ENCODE measurements around the gene PSMA6.
A peak's percentile ranks its signal among the peaks of the same experiment; 100 is the strongest.

PSMA6 gene

GRCh38 chr14:35284506-35284905 is 7.7 kb upstream of the PSMA6 start:
- peak; percentile 30 for DNase-seq (ENCODE audit: low read depth)
- TF ChIP-seq CTCF (IDR thresholded peaks at IDR 0.05; ENCODE audit: low read depth, low read length) (no peak), POLR2A (IDR thresholded peaks at IDR 0.05; ENCODE audit: extremely low read depth, insufficient read length) (no peak), MYC (IDR thresholded peaks at IDR 0.05; ENCODE audit: low read depth, low read length) (no peak), MAX (IDR thresholded peaks at IDR 0.05; ENCODE audit: low read depth, low read length) (no peak)

GRCh38 chr14:35285168-35286002 is 6.8 kb upstream of the PSMA6 start:
- peak overlapping the region; percentile 50 for H3K4me3 ChIP-seq (ENCODE audit: low read depth, low read length)
- TF ChIP-seq CTCF (IDR thresholded peaks at IDR 0.05; ENCODE audit: low read depth, low read length) = no peak
- TF ChIP-seq MAX (IDR thresholded peaks at IDR 0.05; ENCODE audit: low read depth, low read length) = no peak
- no peak for TF ChIP-seq POLR2A (IDR thresholded peaks at IDR 0.05; ENCODE audit: extremely low read depth, insufficient read length)
- no peak for TF ChIP-seq MYC (IDR thresholded peaks at IDR 0.05; ENCODE audit: low read depth, low read length)
- DNase-seq (ENCODE audit: low read depth) = peak; percentile 88

More at GRCh38 chr14:35284506-35284905, 7.7 kb upstream of the PSMA6 start:
- no peak overlapping the region for H3K4me3 ChIP-seq (ENCODE audit: low read depth, low read length)

GRCh38 chr14:35286003-35286600 is 6.1 kb upstream of the PSMA6 start:
- peak overlapping the region; percentile 50 for H3K4me3 ChIP-seq (ENCODE audit: low read depth, low read length)
- TF ChIP-seq MAX (IDR thresholded peaks at IDR 0.05; ENCODE audit: low read depth, low read length) (peak; percentile 25; the same call in 1 of the 2 replicates), MYC (IDR thresholded peaks at IDR 0.05; ENCODE audit: low read depth, low read length) (peak; percentile 49; the same call in 1 of the 2 replicates), CTCF (IDR thresholded peaks at IDR 0.05; ENCODE audit: low read depth, low read length) (no peak), POLR2A (IDR thresholded peaks at IDR 0.05; ENCODE audit: extremely low read depth, insufficient read length) (peak; percentile 18)

GRCh38 chr14:35286707-35287106 is 5.5 kb upstream of the PSMA6 start:
- no peak for TF ChIP-seq CTCF (IDR thresholded peaks at IDR 0.05; ENCODE audit: low read depth, low read length)
- TF ChIP-seq MYC (IDR thresholded peaks at IDR 0.05; ENCODE audit: low read depth, low read length) = 0 out of 2 replicates have a peak, but pooled peaks have one; percentile 34
- DNase-seq (ENCODE audit: low read depth) = peak; percentile 89
- H3K4me3 ChIP-seq (ENCODE audit: low read depth, low read length) = peak overlapping the region; percentile 50

More at GRCh38 chr14:35286003-35286600, 6.1 kb upstream of the PSMA6 start:
- DNase-seq (ENCODE audit: low read depth) = peak; percentile 87

- DNase-seq (ENCODE audit: low read depth) = no peak
- H3K4me3 ChIP-seq (ENCODE audit: low read depth, low read length) = no peak overlapping the region
- TF ChIP-seq CTCF (IDR thresholded peaks at IDR 0.05; ENCODE audit: low read depth, low read length) (no peak), MYC (IDR thresholded peaks at IDR 0.05; ENCODE audit: low read depth, low read length) (no peak), MAX (IDR thresholded peaks at IDR 0.05; ENCODE audit: low read depth, low read length) (no peak), POLR2A (IDR thresholded peaks at IDR 0.05; ENCODE audit: extremely low read depth, insufficient read length) (no peak)
Observed at GRCh38 chr14:35287431-35288013, 4.7 kb upstream of the PSMA6 start.

Data from NB4 (cell line).